Globus pallidus (tissue), 1 donor: ENCODE data around the gene VAV2.

Experiments used
- DNase-seq: peaks from one replicate; pipeline ENCODE4 v3.0.0-alpha.2; 2015; ENCODE audit warnings: low spot score

VAV2 gene

GRCh38 chr9:133739408-133740280 lies 252.5 kb downstream of the VAV2 start:
- no peak for DNase-seq

- DNase-seq: no peak
These were observed 253.4 kb downstream of the VAV2 start for GRCh38 chr9:133738640-133739225.

DNA sequence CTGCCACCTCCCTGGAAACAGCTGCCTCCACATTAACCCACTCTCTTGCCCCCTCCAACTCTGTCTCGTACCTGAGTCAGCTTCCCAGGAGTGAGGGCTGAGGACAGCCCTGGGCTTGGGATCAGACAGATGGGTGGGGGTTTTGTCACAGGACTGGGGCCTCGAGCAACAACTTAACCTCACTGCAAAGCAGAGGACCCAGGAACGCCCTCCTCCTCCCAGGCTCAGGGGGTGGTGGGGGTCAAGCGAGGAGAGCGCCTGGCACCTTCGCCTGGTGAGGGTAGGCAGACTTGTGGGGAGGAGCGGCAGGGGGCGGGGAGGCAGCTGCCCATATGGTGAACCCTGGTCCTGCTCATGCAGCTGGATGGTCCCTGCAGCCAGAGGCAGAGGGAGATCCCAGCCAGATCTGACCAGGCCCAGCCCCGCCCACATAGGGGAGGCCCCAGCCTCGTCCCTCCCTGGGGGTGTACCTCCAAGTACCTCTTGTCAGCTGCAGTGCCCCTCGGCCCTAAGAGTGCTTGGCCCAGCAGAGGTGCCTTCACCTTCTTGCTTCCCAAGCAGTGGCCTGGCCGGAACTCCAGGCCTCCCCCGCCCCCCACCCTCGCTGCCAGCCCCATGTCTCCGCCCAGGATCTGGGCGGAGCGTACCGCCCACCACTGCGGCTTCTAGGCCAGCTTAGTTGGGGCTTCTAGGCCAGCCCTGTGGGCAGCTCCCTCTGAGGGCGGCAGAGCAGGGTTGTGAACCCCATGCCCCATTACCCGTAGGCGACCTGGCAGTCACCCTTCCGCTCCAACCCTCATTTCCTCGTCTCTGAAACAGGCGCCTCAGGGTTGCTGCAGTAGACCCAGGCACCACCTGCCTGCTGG lies 254.1 kb downstream of the VAV2 start, which contains the start of gene SARDH:
SARDH (minus strand) TSS at position 579 of the 866 bp plus-strand sequence. CDS start 4,179 bp downstream, outside the sequence.
- no peak for DNase-seq

DNA sequence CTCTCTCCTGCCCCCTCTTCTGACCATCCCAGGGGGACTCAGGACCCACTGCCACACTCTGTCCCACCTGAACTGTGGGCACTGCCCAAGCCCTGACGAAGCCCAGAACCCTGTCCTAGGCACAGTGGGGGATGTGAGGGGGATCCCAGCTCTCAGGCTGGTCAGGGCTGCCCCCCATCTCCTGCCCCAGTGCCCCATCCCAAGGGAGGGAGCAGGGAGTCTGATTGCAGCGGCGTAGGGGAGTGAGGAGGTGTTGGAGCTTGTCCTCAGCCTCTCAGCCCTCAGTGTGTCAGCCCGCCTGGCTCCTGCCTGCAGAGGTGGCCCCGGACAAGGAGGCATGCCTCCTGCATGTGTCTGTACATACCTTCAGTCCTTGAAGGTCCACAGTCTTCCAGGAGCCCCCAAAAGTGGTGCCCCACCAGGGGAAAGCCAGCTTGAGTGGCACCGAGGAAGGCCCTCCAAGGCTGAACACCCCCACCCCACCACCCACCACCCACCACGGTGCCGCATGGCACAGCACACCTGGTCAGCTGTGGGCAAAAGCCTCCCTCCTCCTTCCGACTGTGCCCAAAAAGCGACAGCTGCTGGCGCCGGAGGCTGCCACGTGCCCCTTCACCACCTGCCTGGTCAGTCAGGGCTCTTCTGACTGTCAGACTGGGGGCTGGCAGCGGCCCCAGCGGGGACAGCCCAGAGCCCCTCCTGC lies 254.9 kb downstream of the VAV2 start:
- DNase-seq: no peak

DNA sequence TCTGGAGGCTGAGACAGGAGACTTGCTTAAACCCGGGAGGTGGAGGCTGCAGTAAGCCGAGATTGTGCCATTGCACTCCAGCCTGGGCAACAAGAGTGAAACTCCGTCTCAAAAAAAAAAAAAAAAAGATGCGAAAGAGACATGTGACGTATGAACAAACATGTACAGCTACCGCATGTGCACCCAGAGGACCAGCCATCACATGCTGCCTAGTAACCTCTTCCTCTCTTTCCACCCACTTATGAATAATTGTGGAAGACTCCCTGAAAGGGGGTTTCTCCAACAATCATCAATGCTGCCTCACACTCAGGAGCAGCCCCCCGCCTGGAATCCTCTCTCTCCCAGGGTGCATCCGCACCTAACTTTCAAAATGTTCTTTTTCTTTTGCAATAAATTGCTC lies 256.2 kb downstream of the VAV2 start:
- DNase-seq: no peak

GRCh38 chr9:133735415-133735775 lies 256.7 kb downstream of the VAV2 start:
- DNase-seq: no peak

DNA sequence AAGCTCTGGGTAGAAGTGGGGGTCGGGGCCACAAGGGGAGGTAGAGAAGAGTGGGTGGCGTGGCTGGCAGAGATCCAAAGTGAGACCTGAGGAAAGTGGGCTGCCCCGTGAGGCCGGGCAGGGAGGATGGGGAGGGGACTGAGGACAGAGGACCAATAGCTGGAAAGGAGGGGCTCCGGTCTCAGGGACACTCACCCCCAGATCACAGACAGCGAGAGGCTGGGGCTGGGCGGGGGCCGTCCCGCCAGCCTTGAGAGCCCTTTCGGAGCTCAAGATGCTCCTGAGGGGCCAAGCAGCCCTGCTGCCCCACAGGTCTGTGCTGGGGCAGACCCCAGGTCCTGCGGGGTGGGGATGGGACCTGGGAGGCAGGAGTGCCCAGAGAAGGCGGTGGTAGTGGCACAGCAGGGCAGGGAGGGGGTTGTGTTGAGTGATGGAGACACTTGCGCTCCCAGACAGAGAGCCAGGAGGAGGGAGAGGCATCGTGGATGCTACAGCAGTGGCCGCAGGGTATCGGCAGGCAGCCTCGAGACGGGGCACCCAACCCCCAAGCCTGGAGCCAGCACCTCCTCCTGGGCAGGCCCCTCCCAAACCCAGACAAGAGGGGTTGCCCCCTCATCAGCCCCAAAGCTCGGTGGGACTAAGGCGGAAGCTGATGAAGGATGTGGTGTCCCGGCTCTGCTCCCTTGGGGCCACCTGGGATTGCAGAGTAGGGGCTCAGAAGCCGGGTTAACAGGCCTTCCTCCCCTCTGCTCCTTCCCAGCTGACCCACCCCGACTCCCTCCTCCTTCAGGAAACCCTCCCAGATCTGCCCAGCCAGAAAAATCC lies 257.3 kb downstream of the VAV2 start:
- no peak for DNase-seq

DNA sequence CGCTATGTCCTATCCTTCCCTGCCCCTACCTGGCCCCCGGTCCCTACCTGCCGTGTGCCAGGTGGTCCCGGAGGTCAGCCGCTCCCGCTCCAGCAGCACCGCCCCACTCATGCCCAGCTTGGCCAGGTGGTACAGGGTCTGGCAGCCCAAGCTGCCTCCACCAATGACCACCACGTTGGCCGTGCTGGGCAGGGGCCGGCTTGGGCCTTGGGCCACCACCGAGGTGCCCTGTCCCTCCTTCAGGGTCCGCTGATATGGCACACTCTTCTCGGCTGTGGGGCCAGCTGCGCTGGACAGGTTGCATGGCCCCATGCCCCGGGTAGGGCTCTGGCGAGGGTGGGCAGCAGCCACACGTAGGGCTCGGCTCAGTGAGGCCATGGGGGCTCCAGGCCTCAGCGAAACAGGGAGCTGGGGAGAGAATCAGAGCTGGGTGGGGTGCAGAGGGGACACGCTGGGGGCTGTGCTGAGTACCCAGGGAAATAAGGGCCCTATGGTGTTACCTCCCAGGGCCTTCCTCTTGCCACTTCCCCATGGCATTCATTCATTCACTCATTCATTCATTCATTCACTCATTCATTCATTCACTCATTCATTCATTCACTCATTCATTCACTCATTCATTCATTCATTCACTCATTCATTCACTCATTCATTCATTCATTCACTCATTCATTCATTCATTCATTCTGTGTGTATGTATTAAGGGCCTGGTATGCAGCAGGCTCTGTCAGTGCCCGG lies 258.2 kb downstream of the VAV2 start:
- no peak for DNase-seq

DNA sequence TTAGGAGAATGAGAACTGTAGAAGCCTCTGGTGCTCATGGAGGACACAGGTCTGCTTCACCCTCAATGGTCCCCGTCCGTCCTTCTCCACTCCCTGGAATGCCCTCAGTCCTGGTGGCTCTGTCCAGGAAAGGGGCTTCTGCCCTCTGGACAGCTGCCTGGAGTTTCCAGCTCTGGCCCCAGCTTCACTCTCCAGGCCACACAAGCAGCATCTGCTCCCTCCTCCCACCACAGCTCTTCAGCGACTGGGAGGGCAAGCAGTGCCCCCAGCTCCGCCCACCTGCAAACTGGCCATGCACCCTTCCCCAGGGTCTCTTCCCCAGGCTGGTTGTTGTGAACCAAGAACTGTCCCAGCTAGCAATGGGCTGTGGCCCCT lies 258.7 kb downstream of the VAV2 start:
- DNase-seq: no peak

- no peak for DNase-seq
These were observed 259.3 kb downstream of the VAV2 start for GRCh38 chr9:133732639-133733408.

DNA sequence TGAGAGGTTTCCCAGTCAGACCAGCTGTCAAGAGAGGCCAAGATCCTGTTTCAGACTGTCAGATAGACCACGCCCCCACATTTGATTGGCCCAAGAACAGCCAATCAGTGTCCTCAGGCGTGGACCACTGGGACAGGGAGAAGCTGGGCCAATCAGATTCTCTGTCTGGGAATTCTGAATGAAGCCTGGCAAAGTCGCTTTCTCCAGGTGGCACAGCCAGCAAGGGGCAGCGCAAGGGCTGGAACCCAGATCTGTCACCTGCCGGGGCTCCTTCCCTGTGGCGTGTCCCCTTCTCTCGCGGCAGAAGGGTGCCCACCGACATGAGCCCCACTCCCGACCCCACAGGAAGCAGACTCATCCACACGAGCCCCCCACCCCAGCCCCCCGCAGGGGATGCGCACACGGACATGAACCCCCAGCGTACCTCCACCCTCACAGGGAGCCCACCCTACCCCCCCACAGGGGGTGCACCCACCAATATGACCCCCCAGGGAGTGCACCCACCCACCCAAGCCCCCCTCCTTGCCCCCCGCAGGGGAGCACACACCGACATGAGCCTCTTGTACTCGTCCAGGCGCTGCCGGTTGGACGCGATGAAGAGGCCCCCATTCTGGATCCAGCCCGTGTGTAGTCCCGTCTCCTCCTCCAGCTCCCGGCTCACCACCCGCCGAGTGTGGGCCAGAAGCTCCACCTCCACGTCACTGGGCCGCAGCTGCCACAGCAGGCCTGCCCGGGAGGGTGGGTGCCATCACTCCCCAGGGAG lies 260.1 kb downstream of the VAV2 start:
- no peak for DNase-seq

DNA sequence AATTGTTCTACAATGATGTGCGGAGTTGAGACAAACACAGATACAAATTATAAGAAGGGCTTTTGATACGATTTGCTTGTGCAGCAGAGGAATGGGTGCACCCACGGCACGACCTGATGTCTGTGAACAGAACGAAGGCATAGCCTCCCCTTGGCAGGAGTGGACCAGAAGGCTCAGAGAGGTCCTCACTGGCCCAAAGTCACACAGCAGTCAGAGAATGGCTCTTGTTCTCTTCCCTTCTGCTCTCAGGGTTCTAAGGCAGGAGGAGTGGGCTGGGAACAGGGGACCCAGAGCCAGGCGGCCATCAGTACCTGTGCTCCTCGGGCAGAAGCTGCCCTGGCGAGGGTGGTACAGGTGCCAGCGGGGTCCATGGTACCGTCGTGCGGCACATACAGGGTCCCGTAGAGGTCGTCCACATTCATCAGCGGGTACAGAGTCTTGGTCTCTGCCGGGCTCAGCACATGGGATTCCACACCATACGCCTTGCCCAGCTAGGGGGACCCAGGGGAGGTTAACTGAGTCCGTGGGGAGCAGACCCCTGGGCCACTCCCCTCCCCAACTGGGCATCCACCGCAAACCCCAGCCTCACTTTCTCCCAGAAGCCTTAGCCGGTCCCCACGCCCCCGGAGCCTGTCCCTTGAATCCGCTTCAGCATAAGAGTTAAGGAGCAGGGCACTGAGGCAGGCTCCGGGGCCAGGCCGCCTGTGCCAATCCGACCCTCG lies 261.0 kb downstream of the VAV2 start:
- no peak for DNase-seq

GRCh38 chr9:133729617-133730281 lies 262.4 kb downstream of the VAV2 start:
- no peak for DNase-seq

DNA sequence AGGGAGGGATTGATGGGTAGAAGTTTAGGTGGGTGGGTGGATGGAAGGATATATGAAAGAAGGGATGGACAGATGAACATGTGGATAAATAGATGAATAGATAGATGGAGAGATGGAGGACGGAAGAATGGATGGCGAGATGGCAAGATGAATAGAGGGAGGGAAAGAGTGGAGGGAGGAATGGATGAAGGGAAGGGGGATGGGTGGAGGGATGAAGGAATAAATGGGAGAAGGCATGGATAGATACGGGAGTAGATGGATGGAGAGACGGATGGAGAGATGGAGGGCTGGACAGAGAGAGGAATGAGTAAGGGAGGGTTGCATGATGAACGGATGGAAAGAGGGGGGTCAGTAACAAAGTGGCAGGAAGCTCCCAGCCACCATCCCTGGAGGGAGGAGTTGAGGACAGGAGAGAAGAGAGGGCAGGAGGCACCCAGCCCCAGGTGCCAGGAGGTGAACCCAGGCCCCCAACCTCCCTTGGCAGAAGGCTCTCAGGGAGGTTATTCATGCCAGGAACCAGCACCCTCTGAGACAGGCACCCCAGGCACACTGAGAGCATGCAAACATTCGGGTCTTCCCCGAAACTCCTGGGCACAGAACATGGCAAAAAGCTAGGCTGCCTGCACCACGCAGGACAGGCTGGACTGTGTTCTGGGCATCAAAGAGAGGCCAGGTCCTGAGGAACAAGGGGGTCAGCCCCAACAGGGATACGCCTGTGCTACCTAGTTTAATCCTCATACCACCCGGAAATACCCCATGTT lies 263.1 kb downstream of the VAV2 start:
- no peak for DNase-seq

DNA sequence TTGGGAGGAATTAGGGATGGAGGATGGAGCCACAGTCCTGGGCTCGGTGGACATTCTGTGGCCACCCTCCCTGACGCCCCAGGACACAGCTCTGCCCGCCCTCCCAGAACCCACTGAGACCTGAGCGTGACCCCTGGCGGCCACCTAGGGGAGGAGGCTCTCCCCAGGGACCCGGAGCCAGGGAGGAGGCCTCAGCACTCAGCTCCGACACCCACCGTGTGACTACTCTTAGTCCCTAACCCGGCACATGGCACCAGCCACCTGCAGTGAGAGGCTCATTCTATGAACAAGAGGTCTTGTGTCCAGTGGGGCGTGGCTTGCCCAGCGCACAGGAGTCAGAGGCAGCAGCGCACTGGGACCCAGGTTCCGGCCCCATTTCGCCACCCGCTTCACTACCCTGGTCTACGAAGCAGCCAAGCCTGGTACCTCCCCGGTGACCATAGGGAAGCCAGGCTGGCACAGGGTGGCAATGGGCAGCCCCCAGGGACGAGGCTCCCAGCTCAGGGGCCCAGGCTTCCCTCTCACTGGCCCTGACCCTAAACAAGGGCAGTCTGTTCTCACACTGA lies 264.2 kb downstream of the VAV2 start:
- DNase-seq: no peak

- DNase-seq: no peak
These were observed 264.7 kb downstream of the VAV2 start for GRCh38 chr9:133727277-133727875.
